Measurements from ENCODE around the gene GJB5.

GJB5 gene

GRCh38 chr1:34745666-34746065 is 9.2 kb upstream of the GJB5 start:
- Histone ChIP-seq H3K27me3 (ENCODE audit: control insufficient read depth, insufficient read depth, low read length) (peaks cover 16% of the 10 kb centered on the region), H3K4me3 (ENCODE audit: low read depth, low read length) (no peak overlapping the region), H3K9ac (ENCODE audit: low read length) (no peak overlapping the region), H3K36me3 (ENCODE audit: control insufficient read depth, insufficient read depth, low read length) (no peaks in the 10 kb centered on the region), H3K4me1 (ENCODE audit: control insufficient read depth, insufficient read depth, low read length) (peaks cover 14% of the 10 kb centered on the region), H3K9me3 (ENCODE audit: control insufficient read depth, insufficient read depth, low read depth, low read length) (no peaks in the 10 kb centered on the region), H3K27ac (ENCODE audit: low read depth, low read length) (no peak overlapping the region)

GRCh38 chr1:34746101-34746500 is 8.7 kb upstream of the GJB5 start:
- Histone ChIP-seq H3K27ac (ENCODE audit: low read depth, low read length) (no peak overlapping the region), H3K4me3 (ENCODE audit: low read depth, low read length) (no peak overlapping the region), H3K4me1 (ENCODE audit: control insufficient read depth, insufficient read depth, low read length) (peaks cover 15% of the 10 kb centered on the region), H3K36me3 (ENCODE audit: control insufficient read depth, insufficient read depth, low read length) (no peaks in the 10 kb centered on the region), H3K9me3 (ENCODE audit: control insufficient read depth, insufficient read depth, low read depth, low read length) (no peaks in the 10 kb centered on the region), H3K9ac (ENCODE audit: low read length) (no peak overlapping the region), H3K27me3 (ENCODE audit: control insufficient read depth, insufficient read depth, low read length) (peaks cover 16% of the 10 kb centered on the region)

GRCh38 chr1:34746785-34747637 is 7.8 kb upstream of the GJB5 start:
- H3K9me3 ChIP-seq (ENCODE audit: control insufficient read depth, insufficient read depth, low read depth, low read length) = no peaks in the 10 kb centered on the region
- H3K36me3 ChIP-seq (ENCODE audit: control insufficient read depth, insufficient read depth, low read length) = no peaks in the 10 kb centered on the region
- H3K4me1 ChIP-seq (ENCODE audit: control insufficient read depth, insufficient read depth, low read length) = peaks cover 15% of the 10 kb centered on the region
- H3K27ac ChIP-seq (ENCODE audit: low read depth, low read length) = no peak overlapping the region
- peaks cover 9% of the 10 kb centered on the region for H3K27me3 ChIP-seq (ENCODE audit: control insufficient read depth, insufficient read depth, low read length)
- H3K9ac ChIP-seq (ENCODE audit: low read length) = no peak overlapping the region
- no peak overlapping the region for H3K4me3 ChIP-seq (ENCODE audit: low read depth, low read length)

GRCh38 chr1:34747638-34747941 is 7.3 kb upstream of the GJB5 start:
- Histone ChIP-seq H3K4me3 (ENCODE audit: low read depth, low read length) (no peak overlapping the region), H3K27me3 (ENCODE audit: control insufficient read depth, insufficient read depth, low read length) (peaks cover 4% of the 10 kb centered on the region; the same call in 1 of the 2 replicates), H3K36me3 (ENCODE audit: control insufficient read depth, insufficient read depth, low read length) (no peaks in the 10 kb centered on the region), H3K9me3 (ENCODE audit: control insufficient read depth, insufficient read depth, low read depth, low read length) (no peaks in the 10 kb centered on the region), H3K9ac (ENCODE audit: low read length) (no peak overlapping the region), H3K27ac (ENCODE audit: low read depth, low read length) (no peak overlapping the region), H3K4me1 (ENCODE audit: control insufficient read depth, insufficient read depth, low read length) (peaks cover 15% of the 10 kb centered on the region)

- no peaks in the 10 kb centered on the region for H3K27me3 ChIP-seq (ENCODE audit: control insufficient read depth, insufficient read depth, low read length)
- H3K9me3 ChIP-seq (ENCODE audit: control insufficient read depth, insufficient read depth, low read depth, low read length) = no peaks in the 10 kb centered on the region
- H3K27ac ChIP-seq (ENCODE audit: low read depth, low read length) = no peak overlapping the region
- H3K4me3 ChIP-seq (ENCODE audit: low read depth, low read length) = no peak overlapping the region
- peaks cover 15% of the 10 kb centered on the region for H3K4me1 ChIP-seq (ENCODE audit: control insufficient read depth, insufficient read depth, low read length)
- no peaks in the 10 kb centered on the region for H3K36me3 ChIP-seq (ENCODE audit: control insufficient read depth, insufficient read depth, low read length)
- H3K9ac ChIP-seq (ENCODE audit: low read length) = no peak overlapping the region
Measured at GRCh38 chr1:34749992-34750391, 4.9 kb upstream of the GJB5 start.

- Histone ChIP-seq H3K36me3 (ENCODE audit: control insufficient read depth, insufficient read depth, low read length) (no peaks in the 10 kb centered on the region), H3K4me1 (ENCODE audit: control insufficient read depth, insufficient read depth, low read length) (peaks cover 18% of the 10 kb centered on the region), H3K9me3 (ENCODE audit: control insufficient read depth, insufficient read depth, low read depth, low read length) (no peaks in the 10 kb centered on the region), H3K27me3 (ENCODE audit: control insufficient read depth, insufficient read depth, low read length) (no peaks in the 10 kb centered on the region), H3K4me3 (ENCODE audit: low read depth, low read length) (no peak overlapping the region), H3K9ac (ENCODE audit: low read length) (no peak overlapping the region), H3K27ac (ENCODE audit: low read depth, low read length) (no peak overlapping the region)
Measured at GRCh38 chr1:34750610-34751009, 4.2 kb upstream of the GJB5 start.

- H3K9me3 ChIP-seq (ENCODE audit: control insufficient read depth, insufficient read depth, low read depth, low read length) = no peaks in the 10 kb centered on the region
Measured at GRCh38 chr1:34753163-34753562, 1.7 kb upstream of the GJB5 start.

GRCh38 chr1:34755961-34756360 is 1.1 kb downstream of the GJB5 start:
- Histone ChIP-seq H3K36me3 (ENCODE audit: control insufficient read depth, insufficient read depth, low read length) (no peaks in the 10 kb centered on the region), H3K4me1 (ENCODE audit: control insufficient read depth, insufficient read depth, low read length) (peaks cover 13% of the 10 kb centered on the region), H3K4me3 (ENCODE audit: low read depth, low read length) (no peak overlapping the region), H3K9me3 (ENCODE audit: control insufficient read depth, insufficient read depth, low read depth, low read length) (no peaks in the 10 kb centered on the region), H3K27me3 (ENCODE audit: control insufficient read depth, insufficient read depth, low read length) (no peaks in the 10 kb centered on the region), H3K27ac (ENCODE audit: low read depth, low read length) (no peak overlapping the region), H3K9ac (ENCODE audit: low read length) (no peak overlapping the region)

More at GRCh38 chr1:34753163-34753562, 1.7 kb upstream of the GJB5 start:
- Histone ChIP-seq H3K36me3 (ENCODE audit: control insufficient read depth, insufficient read depth, low read length) (no peaks in the 10 kb centered on the region), H3K4me3 (ENCODE audit: low read depth, low read length) (no peak overlapping the region), H3K27me3 (ENCODE audit: control insufficient read depth, insufficient read depth, low read length) (no peaks in the 10 kb centered on the region), H3K9ac (ENCODE audit: low read length) (no peak overlapping the region), H3K27ac (ENCODE audit: low read depth, low read length) (no peak overlapping the region), H3K4me1 (ENCODE audit: control insufficient read depth, insufficient read depth, low read length) (peaks cover 18% of the 10 kb centered on the region)

- Histone ChIP-seq H3K4me1 (ENCODE audit: control insufficient read depth, insufficient read depth, low read length) (peaks cover 15% of the 10 kb centered on the region), H3K36me3 (ENCODE audit: control insufficient read depth, insufficient read depth, low read length) (no peaks in the 10 kb centered on the region), H3K27me3 (ENCODE audit: control insufficient read depth, insufficient read depth, low read length) (no peaks in the 10 kb centered on the region), H3K9ac (ENCODE audit: low read length) (no peak overlapping the region), H3K4me3 (ENCODE audit: low read depth, low read length) (no peak overlapping the region), H3K27ac (ENCODE audit: low read depth, low read length) (no peak overlapping the region), H3K9me3 (ENCODE audit: control insufficient read depth, insufficient read depth, low read depth, low read length) (no peaks in the 10 kb centered on the region)
Measured at GRCh38 chr1:34757386-34757785, 2.5 kb downstream of the GJB5 start.

- H3K27ac ChIP-seq (ENCODE audit: low read depth, low read length) = no peak overlapping the region
- H3K4me1 ChIP-seq (ENCODE audit: control insufficient read depth, insufficient read depth, low read length) = peaks cover 28% of the 10 kb centered on the region
- H3K9me3 ChIP-seq (ENCODE audit: control insufficient read depth, insufficient read depth, low read depth, low read length) = peaks cover under 1% of the 10 kb centered on the region; the same call in 1 of the 2 replicates
- H3K27me3 ChIP-seq (ENCODE audit: control insufficient read depth, insufficient read depth, low read length) = no peaks in the 10 kb centered on the region
- no peaks in the 10 kb centered on the region for H3K36me3 ChIP-seq (ENCODE audit: control insufficient read depth, insufficient read depth, low read length)
- H3K4me3 ChIP-seq (ENCODE audit: low read depth, low read length) = no peak overlapping the region
- no peak overlapping the region for H3K9ac ChIP-seq (ENCODE audit: low read length)
Measured at GRCh38 chr1:34758751-34759150, 3.9 kb downstream of the GJB5 start.

- peaks cover 34% of the 10 kb centered on the region for H3K4me1 ChIP-seq (ENCODE audit: control insufficient read depth, insufficient read depth, low read length)
- H3K27ac ChIP-seq (ENCODE audit: low read depth, low read length) = no peak within 1 kb of the TSS
- peaks cover 4% of the 10 kb centered on the region; the same call in 1 of the 2 replicates for H3K9me3 ChIP-seq (ENCODE audit: control insufficient read depth, insufficient read depth, low read depth, low read length)
- H3K27me3 ChIP-seq (ENCODE audit: control insufficient read depth, insufficient read depth, low read length) = no peaks in the 10 kb centered on the region
- no peak within 1 kb of the TSS for H3K9ac ChIP-seq (ENCODE audit: low read length)
- H3K4me3 ChIP-seq (ENCODE audit: low read depth, low read length) = no peak within 1 kb of the TSS
- no peaks in the 10 kb centered on the region for H3K36me3 ChIP-seq (ENCODE audit: control insufficient read depth, insufficient read depth, low read length)
Measured at GRCh38 chr1:34759503-34760357, 4.9 kb downstream of the GJB5 start, which contains the start of gene GJB4. GJB4 (plus strand) TSS chr1:34759740; CDS start chr1:34761255, 1,515 bp downstream.
